DND-41 (cell line): ENCODE data around the gene NBPF20.
"Not testable (repeated sequence)": the region's sequence is repeated elsewhere in the genome, so short reads cannot be mapped to it uniquely, and the experiment has no call there.

Experiments
- ATAC-seq: fragments of 200-7000 bp; cut with Tn5 transposase; 3 replicates; pipeline ENCODE4 v1.9.1; 2021; ENCODE audit warnings: low read depth; ENCODE audit not compliant: insufficient read depth
- DNase-seq: peaks from one replicate; pipeline ENCODE4 v3.0.0-alpha.2; 2020
- H2AFZ ChIP-seq: 2 replicates; pipeline ENCODE4 v1.6.0; 2012; ENCODE audit warnings: low read depth, low read length
- H3K27ac ChIP-seq: 2 replicates; pipeline ENCODE4 v1.5.1; 2012; ENCODE audit warnings: low read length, inconsistent platforms
- H3K27me3 ChIP-seq: fragments of 200-600 bp; sonication (generic); 2 replicates; pipeline ENCODE4 v1.6.0; 2012; ENCODE audit warnings: low read length, mild to moderate bottlenecking, inconsistent platforms; ENCODE audit not compliant: insufficient read depth, poor library complexity
- H3K36me3 ChIP-seq: 2 replicates; pipeline ENCODE4 v1.5.1; 2012; ENCODE audit warnings: low read length, inconsistent platforms; ENCODE audit not compliant: insufficient read depth
- H3K4me1 ChIP-seq: 2 replicates; pipeline ENCODE4 v1.5.1; 2012; ENCODE audit warnings: mild to moderate bottlenecking, low read length; ENCODE audit not compliant: insufficient read depth
- H3K4me2 ChIP-seq: 2 replicates; pipeline ENCODE4 v1.6.0; 2012; ENCODE audit warnings: mild to moderate bottlenecking, moderate library complexity, low read length, inconsistent platforms; ENCODE audit not compliant: insufficient read depth
- H3K4me3 ChIP-seq, 2 experiments: fragments of 200-600 bp in 1 of 2; shearing (Covaris generic) in 1 of 2; 2 replicates each; pipeline ENCODE4 v1.5.1; 2012 to 2016; ENCODE audit warnings: inconsistent platforms in 2 of 2, low read length in 2 of 2, mild to moderate bottlenecking in 2 of 2, low read depth in 1 of 2, moderate library complexity in 1 of 2
- H3K79me2 ChIP-seq: 2 replicates; pipeline ENCODE4 v1.6.0; 2012; ENCODE audit warnings: low read length, inconsistent platforms; ENCODE audit not compliant: insufficient read depth
- H3K9ac ChIP-seq: 2 replicates; pipeline ENCODE4 v1.6.0; 2012; ENCODE audit warnings: low read depth, mild to moderate bottlenecking, inconsistent platforms, low read length, moderate library complexity
- H3K9me3 ChIP-seq: 2 replicates; pipeline ENCODE4 v1.5.1; 2012; ENCODE audit warnings: low read length, moderate library complexity, mild to moderate bottlenecking, inconsistent platforms; ENCODE audit not compliant: insufficient read depth, severe bottlenecking
- H4K20me1 ChIP-seq: 2 replicates; pipeline ENCODE4 v1.6.0; 2012; ENCODE audit warnings: low read length; ENCODE audit not compliant: insufficient read depth

NBPF20 gene

DNA sequence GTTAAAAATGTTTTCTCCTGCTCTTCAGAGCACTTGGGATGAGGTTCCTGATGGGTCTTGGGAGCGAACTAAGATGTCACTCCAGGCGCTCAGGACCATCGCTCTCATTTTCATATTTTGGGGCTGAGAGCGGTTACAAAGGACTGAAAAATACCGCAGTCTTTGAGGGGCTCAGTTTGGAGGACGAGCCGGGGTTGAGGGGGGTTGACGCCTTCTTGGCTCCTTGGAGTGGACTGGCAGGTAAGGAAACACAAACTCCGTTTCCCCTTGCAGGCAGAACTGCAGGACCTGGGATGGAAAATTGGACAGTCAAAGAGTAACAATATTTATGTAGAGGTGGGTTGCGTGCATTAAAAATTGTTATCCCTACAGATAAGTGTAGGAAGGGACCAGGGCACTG is 35.3 kb upstream of the NBPF20 start:
- DNase-seq, H3K79me2 ChIP-seq, H3K36me3 ChIP-seq, H2AFZ ChIP-seq, H3K4me1 ChIP-seq, H3K27me3 ChIP-seq, H3K9me3 ChIP-seq, H3K9ac ChIP-seq, ATAC-seq, H3K4me2 ChIP-seq, H3K27ac ChIP-seq, H4K20me1 ChIP-seq, H3K4me3 ChIP-seq: not testable (repeated sequence)

DNA sequence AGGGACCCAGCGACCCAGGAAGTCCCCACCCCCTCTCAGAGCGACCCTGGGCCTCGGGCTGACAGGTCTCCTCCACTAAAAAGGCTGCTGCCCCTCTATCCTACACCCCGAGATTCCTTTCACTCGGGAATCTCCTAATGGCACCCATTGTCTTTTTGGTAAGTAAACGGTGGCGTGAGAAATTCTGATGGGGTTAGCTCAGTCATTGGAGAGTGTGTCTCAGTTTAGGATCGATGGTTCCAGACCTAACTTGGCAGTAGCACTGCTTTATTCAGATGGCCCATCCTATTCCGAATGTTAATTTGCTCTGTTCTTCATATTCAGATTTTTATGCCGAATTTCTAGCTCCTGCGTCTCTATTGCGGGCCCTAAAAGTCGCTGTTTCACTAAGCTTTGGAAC is 34.6 kb upstream of the NBPF20 start:
- not testable (repeated sequence) for H3K4me3 ChIP-seq, H3K4me2 ChIP-seq, H3K36me3 ChIP-seq, DNase-seq, ATAC-seq, H3K27ac ChIP-seq, H3K79me2 ChIP-seq, H4K20me1 ChIP-seq, H3K27me3 ChIP-seq, H2AFZ ChIP-seq, H3K9ac ChIP-seq, H3K4me1 ChIP-seq, H3K9me3 ChIP-seq

GRCh38 chr1:145459591-145459990 is 34.2 kb upstream of the NBPF20 start:
- H3K4me1 ChIP-seq, H3K4me2 ChIP-seq, H2AFZ ChIP-seq, H4K20me1 ChIP-seq, H3K36me3 ChIP-seq, ATAC-seq, H3K27ac ChIP-seq, DNase-seq, H3K9me3 ChIP-seq, H3K9ac ChIP-seq, H3K79me2 ChIP-seq, H3K4me3 ChIP-seq, H3K27me3 ChIP-seq: not testable (repeated sequence)

- not testable (repeated sequence) for H3K4me3 ChIP-seq, H3K36me3 ChIP-seq, DNase-seq, H3K4me2 ChIP-seq, H2AFZ ChIP-seq, H3K9me3 ChIP-seq, H3K79me2 ChIP-seq, H3K27me3 ChIP-seq, H4K20me1 ChIP-seq, H3K27ac ChIP-seq, H3K4me1 ChIP-seq, ATAC-seq, H3K9ac ChIP-seq
Measured at GRCh38 chr1:145459063-145459462, 33.7 kb upstream of the NBPF20 start.

DNA sequence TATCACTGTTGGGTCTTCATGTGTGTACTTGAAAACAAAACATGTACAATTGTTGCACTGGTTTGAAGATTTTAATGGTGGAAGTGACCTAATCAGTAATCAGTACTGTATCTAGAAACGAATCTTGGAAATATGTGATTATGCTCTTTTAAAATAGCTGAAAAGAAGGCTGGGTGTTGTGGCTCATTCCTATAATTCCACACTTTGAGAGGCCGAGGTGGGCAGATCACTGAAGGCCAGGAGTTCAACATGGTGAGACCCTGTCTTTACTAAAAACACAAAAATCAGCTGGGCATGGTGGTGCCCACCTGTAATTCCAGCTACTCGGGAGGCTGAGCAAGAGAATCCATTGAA is 29.4 kb upstream of the NBPF20 start:
- H3K36me3 ChIP-seq, H3K4me2 ChIP-seq, H3K27ac ChIP-seq, ATAC-seq, H3K79me2 ChIP-seq, H3K9ac ChIP-seq, H3K4me1 ChIP-seq, H3K27me3 ChIP-seq, H2AFZ ChIP-seq, H3K9me3 ChIP-seq, DNase-seq, H4K20me1 ChIP-seq, H3K4me3 ChIP-seq: not testable (repeated sequence)

GRCh38 chr1:145453873-145454823 is 28.7 kb upstream of the NBPF20 start:
- not testable (repeated sequence) for H3K27ac ChIP-seq, H3K4me1 ChIP-seq, H3K79me2 ChIP-seq, H2AFZ ChIP-seq, ATAC-seq, H3K27me3 ChIP-seq, H3K9ac ChIP-seq, H4K20me1 ChIP-seq, H3K36me3 ChIP-seq, H3K9me3 ChIP-seq, DNase-seq, H3K4me3 ChIP-seq, H3K4me2 ChIP-seq

GRCh38 chr1:145452506-145452905 is 27.1 kb upstream of the NBPF20 start:
- not testable (repeated sequence) for H3K36me3 ChIP-seq, H3K4me2 ChIP-seq, H3K4me1 ChIP-seq, H3K9ac ChIP-seq, H3K27me3 ChIP-seq, H3K27ac ChIP-seq, H4K20me1 ChIP-seq, DNase-seq, H3K9me3 ChIP-seq, H2AFZ ChIP-seq, ATAC-seq, H3K79me2 ChIP-seq, H3K4me3 ChIP-seq

DNA sequence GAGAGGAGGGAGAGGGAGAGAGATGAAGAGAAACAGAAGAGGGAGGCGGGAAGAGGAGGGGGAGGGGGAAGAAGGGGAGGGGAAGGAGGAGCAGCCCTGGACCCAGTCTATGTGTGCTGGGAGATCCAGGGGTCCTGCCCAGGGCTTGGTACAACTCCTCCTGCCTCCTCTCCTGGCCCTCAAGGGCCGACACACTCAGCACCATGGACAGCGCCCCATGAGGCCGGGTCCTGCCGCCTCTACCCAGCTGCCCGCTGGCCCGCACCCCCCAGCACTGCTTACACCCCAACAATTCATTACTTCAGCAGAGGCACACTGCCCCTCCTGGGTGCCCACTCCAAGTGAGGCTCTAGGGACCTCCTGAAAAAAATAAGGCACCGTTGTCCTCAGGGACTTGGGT is 26.5 kb upstream of the NBPF20 start:
- peak; percentile 74; the same call in 2 of the 3 replicates for ATAC-seq
- DNase-seq = peak; percentile 36

More for the DNA sequence above, 26.5 kb upstream of the NBPF20 start:
- not testable (repeated sequence) for H3K4me2 ChIP-seq, H2AFZ ChIP-seq, H3K4me1 ChIP-seq, H3K79me2 ChIP-seq, H3K27ac ChIP-seq, H3K36me3 ChIP-seq, H3K4me3 ChIP-seq, H4K20me1 ChIP-seq, H3K27me3 ChIP-seq, H3K9me3 ChIP-seq, H3K9ac ChIP-seq
